Stimulated activated CD4-positive, alpha-beta T cell treated with anti-CD3 and anti-CD28 coated beads, Interleukin-4, amount 100 ng/mL, for 48 hours (primary cell): Measurements from ENCODE around the gene EIF4EBP2.

Experiments
- DNase-seq, 2 donors: peaks; one replicate each; pipeline ENCODE4 v3.0.0-alpha.2; 2020; ENCODE audit warnings: low read depth in 2 of 2

EIF4EBP2 gene

DNA sequence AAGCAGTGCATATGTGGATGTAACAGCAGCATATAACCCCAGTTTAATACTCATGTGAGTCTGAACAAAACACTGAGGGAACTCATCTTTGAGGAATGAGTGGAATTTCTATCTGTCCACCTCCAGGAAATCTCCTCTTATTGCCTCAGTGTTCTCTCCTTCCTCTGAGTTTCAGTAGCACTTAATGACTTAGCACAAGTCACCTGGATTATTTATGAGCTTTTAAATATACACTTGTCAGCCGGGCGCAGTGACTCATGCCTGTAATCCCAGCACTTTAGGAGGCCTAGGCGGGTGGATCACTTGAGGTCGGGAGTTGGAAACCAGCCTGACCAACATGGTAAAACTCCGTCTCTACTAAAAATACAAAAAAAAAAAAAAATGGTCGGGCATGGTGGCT is 25.8 kb upstream of the EIF4EBP2 start:
- no peak for DNase-seq

DNA sequence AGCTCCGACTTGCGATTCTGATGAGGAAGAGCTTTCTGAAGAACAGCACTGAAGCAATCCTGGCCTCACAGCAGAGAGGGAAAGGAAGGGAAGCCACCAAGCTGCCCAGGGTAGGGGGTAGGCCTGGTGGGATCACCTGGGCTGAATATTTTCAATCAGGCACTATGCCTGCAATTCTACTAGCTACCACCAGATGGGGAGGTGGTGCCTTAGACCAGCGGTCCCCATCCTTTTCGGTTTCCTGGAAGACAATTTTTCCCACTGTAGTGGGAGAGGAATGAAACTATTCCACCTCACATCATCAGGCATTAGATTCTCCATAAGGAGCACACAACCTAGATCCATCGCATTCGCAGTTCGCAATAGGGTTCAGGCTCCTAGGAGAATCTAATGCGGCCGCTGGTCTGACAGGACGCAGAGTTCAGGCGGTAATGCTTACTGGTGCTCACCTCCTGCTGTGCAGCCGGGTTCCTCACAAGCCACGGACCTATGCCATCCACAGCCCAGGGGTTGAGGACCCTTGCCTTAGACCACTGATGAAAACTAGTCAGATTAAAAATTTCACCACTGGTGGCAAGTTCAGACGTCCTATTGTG is 24.3 kb upstream of the EIF4EBP2 start:
- DNase-seq: no peak

DNA sequence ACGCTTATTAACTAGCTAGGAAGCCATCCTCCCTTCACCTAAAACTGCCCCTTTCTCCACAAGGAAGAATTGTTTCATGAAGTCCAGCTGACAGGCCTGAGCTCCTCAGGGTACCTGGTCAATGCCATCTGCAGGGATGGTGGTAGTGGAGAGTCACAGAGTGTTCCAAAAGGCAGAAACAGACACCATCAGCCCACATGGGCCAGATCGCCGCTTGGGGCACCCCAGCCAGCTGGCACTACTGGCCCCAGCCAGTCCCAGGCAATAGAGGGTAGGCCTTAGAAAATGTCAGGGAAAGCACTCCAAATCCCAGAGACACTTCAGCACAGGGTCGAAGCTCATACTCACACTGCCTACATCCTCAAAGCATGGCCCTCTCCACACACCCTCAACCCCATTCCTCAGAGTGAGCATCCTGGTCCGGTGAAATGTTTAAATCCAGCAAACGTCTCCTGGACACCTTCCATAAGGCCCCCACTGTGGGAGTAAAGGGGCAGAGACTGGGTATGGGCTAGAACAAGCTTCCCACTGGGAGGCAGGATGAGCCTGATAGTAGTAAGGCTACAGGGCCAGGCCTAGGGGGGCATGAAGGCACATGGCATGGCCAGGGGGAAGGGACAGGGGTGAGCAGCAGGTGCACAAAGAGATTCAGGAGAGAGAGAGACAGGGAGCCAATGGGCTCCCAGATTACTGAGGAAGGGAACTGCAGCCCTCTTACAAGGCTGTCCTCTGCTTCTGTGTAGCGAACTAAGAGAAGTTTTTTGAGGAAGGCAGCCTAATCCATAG is 23.4 kb upstream of the EIF4EBP2 start:
- no peak for DNase-seq

DNA sequence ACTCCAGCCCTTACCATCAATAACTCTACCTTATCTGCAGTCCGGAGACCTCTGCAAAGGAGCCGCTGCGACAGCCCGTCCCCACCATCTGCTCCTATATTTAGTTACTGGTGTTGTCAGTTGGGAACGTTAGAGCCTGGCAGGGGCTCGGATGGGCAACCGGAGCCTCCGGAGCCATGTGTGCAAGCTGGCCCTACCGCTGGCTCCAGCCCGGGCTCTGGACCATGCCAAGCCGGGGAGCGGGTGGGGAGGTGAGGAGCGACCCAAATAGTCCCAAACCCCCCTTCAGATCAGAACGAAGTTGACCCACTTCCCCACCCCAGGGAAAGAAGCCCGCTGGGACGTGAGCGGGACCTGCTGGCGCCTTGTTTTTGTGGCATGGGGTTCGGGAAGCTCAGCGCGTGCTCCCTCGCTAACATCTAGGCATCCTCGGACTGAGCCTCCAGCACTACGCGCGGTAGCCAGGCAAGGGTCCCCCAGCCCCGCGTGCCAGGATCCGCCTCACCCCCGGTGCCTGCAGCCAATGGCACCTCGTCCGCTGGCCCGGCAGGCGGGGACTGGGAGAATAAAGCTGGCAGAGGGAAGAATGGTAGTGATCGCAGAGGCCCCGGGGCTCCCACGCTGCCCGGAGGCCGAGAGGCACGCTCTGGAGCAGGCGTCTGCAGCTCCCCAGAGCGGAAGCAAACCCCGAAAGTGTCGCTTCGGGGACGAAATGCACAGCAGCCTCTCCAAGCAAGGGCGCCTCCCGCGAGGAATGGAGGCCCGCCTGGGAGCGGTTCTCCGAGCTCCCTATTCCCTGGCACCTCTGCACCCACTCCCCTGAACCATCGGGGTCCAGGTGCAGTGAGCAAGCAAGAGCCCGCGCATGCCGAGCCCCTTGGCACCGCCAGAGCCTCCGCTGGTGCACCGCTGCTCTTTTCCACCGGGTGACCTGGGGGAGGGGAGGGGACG is 22.2 kb upstream of the EIF4EBP2 start:
- peak; percentile 19 to 40 for DNase-seq

DNA sequence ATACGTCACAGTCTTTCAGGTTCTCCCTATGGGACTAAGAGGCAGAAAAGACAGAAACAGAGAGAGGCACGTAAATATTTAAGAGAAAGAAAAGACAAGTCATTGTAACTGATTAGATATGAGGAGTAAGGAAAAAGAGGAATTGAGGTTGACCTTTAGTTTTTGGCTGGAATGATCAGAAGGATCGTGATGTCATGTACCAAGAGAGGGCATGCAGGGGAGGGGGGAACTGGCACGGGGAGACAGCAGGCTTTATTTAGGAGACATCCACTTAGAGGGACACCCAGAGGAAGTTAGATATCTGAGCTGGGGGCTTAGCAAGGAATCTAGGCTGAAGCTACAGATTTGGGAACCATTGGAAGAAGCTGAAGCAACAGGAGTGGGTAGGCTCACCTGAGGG is 12.3 kb upstream of the EIF4EBP2 start:
- DNase-seq: no peak

DNA sequence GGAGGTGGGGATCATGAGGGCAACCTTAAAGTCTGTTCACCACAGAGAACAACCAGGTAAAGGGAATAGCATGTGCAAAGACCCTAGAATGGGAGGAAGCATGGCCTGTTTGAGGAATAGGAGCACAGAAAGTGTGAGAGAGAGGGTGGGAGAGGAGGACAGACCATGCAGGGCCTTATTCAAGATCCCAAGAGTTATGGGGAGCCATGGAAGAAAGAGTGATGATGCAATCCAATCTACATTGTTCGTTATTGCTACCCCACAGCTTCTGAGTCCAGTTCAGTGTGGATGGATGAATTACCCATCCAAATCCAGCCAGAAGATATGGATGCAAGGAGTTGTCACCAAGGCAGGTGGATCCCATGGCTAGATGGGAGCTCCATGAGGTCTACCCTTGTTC is 7.8 kb upstream of the EIF4EBP2 start:
- no peak for DNase-seq

DNA sequence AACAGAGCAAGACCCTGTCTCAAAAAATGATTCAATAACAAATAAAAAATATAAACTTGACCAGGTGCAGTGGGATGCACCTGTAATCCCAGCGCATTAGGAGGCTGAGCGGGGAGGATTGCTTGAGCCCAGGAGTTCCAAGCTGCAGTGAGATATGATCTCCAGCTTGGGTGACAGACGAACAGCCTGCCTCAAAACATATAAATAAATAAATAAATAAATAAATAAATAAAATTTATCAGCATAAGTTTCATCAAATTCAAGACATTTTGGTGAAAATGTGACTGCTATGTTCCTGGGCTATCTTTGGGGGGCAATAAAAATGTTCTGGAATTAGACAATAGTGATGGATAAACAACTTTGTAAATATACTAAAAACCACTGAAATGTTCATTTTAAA is 4.8 kb upstream of the EIF4EBP2 start:
- no peak for DNase-seq

DNA sequence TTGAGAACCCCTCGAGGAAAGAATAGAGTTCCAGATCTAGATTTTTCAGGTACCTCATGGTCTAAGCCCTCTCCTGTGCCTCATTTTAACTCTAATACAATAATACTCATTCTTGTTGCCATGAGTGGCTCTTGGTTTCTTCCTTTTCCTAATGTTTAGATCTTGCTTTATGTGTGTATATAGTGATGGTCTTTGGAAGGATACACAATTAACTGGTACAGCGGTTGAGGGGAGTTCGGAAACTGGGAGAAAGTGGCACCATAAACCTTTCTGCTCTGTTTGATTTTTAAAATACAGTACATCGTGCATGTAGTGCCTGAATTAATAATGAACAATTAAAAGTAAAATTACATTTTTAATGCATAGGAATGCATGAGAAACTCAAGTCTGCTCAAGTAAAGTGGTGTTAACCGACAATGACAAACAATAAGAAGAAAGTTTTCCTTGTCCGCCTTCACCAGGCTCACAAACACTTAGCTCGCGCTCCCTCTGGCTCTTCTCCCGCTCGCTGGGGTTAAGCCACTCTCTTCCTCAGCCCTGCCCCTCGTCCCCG is 386 bp upstream of the EIF4EBP2 start:
- no peak for DNase-seq

DNA sequence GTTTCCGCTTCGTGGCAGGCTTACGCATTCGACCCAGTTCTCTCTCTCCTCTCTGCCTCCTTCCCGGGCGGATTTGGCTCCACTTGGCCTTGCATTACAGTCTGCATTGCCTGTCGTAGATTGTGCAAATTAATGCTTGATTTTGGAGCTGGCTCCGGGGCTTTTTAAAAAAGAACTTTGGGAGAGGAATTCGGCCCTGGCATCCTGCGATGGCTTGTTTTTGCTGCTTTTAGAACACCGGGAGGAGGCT is 767 bp downstream of the EIF4EBP2 start:
- DNase-seq: no peak

DNA sequence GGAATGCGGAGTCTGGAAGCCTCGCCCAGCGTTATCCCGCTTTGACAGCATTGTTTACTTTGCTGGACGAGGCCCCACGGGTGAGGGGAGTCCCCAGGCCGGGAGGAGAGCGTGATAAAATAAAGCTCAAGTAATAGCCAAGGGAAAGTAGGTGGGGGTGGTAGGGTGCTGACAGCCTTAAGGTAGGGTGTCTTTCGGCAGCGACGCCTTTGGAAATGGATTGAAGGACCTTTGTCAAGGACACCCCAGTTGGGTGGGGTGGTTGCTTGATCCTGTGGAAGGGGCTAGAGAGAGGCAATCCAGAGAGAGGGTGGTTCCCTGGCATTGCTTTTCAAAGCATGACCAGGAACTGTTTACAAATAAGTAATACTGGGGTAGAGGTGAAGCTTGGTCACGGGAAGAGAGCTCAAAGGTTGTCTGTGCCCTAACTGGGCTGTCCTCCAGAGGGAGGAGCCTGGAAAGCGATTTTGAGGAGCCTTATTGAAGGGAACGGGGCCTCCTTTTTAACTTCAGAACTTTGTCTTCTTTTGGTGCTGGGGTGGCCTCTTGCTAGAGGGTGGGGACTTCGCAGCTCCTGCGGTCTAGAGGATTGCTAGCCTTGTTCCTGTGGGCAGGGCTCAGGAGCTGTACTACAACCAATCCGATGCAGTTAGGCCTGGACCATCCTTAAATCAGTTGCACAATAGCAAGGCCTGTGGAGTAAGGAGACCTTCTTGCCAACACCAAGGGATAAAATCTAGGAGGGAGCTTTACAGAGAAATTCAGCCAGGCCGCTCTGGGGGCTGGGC is 1.3 kb downstream of the EIF4EBP2 start:
- DNase-seq: no peak

DNA sequence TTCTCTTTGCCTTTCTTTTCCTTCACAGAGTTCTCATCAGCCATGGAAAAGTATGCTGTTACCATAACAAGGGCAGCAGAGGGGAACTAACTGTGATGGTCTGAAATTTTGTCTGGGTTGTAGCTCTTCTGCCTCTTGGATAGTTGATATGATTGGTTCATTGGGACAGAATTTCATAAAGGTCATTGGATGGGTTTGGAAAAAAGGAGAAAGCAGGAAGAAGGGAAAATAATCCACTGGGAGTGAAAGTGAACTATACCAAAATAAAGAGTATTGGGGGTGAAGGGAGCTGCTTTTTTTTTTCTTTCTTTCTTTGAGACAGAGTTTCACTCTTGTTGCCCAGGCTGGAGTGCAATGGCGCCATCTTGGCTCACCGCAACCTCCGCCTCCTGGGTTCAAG is 5.8 kb downstream of the EIF4EBP2 start:
- no peak for DNase-seq

DNA sequence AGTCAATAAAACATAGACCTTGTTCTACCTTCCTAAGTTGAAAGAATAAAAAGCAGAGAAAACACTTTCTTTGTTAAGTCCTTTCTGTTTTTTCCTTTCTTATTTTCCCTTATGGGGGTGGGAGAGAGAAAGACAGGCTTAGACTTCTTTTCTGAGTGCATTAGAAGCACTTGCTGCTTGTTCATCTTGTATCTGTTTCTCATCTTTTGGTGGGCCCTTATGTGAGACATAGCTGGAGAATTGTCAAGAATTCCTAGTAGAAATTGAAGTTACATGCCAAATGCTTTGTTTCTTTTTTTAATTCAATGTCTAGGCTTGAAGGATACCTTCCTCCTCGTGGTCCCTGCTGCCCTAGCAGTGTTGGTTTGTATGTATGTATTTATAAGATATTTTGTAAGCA is 6.7 kb downstream of the EIF4EBP2 start:
- DNase-seq: no peak

DNA sequence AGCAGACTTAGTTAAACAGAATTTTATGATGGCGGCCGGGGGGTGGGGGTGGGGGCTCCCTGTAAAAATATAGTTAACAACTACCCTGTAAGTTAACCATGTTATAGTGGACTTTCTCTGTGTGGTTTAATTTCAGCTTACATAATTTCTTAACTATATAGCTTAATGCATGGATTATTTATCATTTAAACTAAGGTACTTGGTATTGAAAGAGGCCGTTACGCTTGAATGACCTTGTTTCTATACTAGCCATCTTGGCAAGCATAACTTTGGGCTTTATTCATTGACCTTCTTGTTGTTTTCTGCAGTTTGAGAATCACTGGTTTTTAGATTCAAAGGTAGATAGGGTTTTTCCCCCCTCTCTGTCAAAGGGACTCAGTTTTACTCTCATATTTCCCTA is 8.4 kb downstream of the EIF4EBP2 start:
- DNase-seq: no peak

DNA sequence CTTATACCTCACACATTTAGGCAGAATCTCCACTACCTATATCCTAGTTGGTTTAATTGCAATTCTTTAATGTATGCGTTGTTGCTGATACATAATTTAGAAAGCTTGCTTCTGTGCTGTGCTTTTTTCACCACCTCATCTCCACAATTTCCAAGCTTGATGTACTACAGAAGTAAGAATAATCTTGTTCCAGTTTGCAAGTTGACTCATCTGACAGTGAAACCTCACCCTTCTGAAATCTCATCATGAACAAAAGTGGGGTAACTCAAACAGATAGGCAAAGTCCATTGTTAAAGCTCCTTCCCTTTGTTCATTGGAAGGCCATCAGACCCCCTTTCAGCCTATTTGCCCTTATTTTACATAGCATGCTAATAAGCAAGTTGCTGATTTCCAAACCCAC is 13.6 kb downstream of the EIF4EBP2 start:
- no peak for DNase-seq

DNA sequence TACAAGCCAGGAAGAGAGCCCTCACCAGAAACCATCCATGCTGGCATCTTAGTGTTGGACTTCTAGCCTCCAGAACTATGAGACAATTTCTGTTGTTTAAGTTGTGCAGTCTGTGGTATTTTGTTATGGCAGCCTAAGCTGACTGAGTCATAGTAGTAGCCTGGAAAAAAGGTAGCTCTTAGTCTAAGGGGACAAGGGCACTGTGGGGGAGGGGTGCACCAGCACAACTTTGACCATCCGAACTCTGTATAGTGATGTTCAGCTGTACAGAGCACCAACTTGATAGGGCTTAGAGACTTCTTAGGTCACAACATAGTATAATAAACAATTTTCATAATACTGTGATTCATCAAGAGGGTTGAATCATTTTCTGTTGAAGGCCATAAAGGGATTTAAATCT is 14.3 kb downstream of the EIF4EBP2 start:
- DNase-seq: no peak

DNA sequence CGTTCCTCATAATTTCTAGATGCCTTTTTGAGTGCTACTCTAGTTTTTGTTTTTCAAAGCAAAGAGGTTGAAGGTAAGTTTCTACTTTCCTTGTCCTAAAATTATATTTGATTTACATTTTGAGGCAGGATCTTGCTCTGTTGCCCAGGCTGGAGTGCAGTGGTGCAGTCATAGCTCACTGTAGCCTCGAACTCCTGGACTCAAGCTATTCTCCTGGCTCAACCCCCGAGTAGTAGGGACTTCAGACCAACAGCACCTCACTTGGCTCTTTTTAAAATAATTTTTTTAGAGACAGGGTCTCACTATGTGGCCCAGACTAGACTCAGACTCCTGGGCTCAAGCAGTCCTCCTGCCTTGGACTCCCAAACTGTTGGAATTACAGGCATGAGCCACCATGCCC is 14.8 kb downstream of the EIF4EBP2 start:
- no peak for DNase-seq

DNA sequence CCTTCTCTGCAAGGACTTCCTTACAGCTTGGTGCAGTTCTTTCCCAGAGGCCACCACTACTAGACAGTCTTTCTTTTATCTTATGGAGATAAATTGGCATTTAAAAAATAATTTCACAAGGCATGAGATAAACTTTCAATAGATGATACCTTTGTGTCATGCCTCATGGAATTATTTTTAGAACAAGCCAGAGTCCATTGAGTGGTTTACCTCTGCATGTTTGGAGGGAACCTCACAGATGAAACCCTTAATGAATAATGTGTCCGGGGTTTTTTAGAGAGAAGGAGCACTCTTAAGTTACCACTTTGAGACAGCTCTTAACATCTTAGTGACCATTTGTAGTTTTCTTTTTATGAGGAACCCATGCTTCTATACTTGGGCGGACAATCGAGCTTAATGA is 20.4 kb downstream of the EIF4EBP2 start:
- no peak for DNase-seq

DNA sequence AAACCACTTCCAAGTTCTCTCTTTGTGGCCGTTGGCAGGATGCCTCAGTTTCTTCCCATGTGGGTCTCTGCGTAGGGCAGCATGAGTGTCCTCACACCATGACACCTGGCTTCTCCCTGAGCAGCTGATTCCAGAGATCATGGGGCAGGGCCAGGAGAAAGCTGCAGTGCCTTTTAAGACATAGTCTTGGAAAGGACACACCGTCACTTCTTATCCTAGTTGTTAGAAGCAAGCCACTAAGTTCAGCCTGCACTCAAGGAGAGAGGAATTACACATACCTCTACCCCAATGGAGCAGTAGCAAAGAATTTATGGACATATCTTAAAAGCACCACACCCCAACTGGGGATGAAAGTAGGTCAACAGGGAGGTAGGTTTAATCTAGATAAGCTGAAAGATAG is 21.2 kb downstream of the EIF4EBP2 start:
- no peak for DNase-seq

DNA sequence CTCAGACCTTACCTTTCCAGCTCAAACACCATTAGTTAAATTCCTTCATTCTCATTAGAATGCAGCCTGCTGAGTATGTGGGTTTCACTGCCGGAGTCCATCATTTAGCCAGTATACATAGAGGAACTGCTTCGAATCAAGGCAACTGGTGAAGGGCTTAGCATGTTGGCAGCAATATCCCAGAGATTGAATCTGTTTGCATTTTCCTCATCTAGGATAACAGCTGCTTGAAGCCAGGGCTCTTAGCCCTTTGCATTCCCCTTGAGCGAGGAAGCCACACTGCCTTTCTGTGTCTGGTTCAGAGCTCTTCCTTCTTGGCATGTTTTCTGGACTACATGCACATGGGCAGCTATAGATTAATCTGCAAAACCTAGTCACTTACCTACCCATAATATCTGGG is 22.9 kb downstream of the EIF4EBP2 start:
- DNase-seq: no peak

DNA sequence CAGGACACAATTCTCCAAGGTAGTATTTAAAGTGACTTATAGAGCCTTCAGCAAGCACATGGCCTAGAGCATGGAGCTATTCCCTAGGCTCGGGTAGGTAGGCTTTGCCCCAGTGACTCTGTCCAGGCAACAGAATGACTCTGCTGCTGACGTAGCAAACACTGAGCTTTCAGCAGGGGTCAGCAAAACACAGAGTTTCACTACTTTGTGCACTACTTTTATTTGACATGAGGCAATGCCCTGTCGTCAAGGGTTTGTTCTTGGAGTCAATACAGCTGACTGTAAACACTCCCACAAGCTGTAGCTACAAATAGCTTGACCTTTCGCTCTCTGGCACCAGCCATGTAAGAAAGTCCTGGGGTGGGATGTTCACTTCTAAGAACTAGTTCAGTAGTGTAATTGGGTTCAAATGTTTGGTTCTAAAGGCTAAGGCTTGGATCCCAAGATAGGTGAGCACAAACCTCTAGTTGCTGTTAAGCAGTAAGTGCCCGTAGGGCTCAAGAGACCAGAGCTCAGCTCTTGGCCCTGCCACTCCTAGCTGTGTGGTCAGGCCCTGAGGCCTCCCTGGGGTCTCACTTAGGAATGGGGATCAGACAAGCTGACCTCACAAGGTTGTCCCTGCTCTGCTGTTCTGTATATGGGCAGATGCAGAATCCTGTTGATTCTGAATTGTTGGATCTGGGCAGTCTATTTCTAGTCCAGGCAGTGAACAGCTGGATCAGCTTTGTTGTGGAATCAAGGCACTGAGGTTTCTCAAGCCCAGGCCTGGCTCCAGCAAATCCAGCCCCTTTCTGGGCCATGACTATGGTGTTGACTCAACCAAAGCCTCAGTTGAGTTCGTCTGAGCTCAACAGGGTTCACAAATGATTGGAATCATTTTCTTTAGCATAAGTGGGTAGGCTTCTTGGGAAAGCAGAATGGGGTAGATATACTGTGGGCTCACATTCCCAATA is 26.8 kb downstream of the EIF4EBP2 start:
- DNase-seq: no peak

DNA sequence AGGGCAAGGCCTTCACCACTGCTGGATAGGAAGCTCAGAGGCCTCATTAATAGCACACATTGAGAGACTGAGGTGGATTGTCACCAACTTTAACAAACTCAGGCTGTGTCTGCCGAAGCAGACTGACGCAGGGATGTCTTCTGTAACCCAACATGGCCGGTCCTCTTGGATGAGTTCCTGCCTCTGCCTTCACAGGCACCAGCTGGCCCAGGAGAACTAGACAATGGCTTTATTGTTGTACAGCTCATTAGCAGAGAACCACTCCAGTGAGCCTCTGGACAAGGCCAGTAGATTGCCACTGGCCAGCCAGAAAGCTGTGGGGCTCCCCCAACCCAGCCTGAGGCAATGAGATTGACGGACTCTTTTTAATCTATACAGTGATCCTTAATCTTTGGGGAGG is 28.2 kb downstream of the EIF4EBP2 start:
- DNase-seq: no peak
